ENCODE measurements around the gene WDR43. TPM values are rescaled to one million over a fixed set of nuclear protein-coding genes. Genes with fewer than 3 reads are reported as not detected.
A peak's percentile ranks its signal among the peaks of the same experiment; 100 is the strongest.

The WDR43 gene, protein sequence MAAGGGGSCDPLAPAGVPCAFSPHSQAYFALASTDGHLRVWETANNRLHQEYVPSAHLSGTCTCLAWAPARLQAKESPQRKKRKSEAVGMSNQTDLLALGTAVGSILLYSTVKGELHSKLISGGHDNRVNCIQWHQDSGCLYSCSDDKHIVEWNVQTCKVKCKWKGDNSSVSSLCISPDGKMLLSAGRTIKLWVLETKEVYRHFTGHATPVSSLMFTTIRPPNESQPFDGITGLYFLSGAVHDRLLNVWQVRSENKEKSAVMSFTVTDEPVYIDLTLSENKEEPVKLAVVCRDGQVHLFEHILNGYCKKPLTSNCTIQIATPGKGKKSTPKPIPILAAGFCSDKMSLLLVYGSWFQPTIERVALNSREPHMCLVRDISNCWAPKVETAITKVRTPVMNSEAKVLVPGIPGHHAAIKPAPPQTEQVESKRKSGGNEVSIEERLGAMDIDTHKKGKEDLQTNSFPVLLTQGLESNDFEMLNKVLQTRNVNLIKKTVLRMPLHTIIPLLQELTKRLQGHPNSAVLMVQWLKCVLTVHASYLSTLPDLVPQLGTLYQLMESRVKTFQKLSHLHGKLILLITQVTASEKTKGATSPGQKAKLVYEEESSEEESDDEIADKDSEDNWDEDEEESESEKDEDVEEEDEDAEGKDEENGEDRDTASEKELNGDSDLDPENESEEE
- total RNA-seq = 10 to 100 TPM; 76.5 to 78.7 TPM

DNA sequence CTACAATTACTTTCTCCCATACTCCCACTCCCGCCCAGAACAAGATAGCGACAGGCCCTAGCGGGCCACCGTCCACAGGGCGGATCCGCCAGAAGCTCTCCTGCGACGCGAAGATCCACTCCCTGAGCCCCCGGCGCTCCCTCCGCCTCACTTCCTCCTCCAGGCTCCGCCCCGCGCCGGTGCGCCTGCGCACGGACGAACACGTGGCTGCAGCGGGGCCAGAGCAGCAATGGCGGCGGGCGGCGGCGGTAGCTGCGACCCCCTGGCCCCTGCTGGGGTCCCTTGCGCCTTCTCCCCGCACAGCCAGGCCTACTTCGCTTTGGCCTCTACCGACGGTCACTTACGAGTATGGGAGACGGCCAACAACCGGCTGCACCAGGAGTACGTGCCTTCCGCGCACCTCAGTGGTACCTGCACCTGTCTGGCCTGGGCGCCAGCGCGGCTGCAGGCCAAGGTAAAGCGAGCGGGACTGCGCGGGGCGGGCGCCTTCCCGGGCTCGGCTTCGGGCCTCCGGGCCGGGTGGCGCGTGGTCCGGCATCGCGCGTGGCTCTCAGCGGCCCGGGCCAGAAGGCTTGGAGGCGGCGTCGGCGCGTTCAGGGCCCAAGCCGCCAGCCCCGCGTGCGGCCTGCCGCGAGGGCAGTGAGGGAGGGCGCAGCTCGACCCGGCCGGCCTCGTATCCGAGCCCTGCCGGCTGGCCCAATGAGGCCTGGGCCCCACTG lies at the start of gene WDR43:
Gene WDR43 (plus strand): TSS at position 198 of the 719 bp plus-strand sequence. CDS start 32 bp downstream, at position 230.
- Mint-ChIP-seq H3K4me1 (ENCODE audit: low read depth) (peaks cover 35% of the 10 kb centered on the region), H3K27me3 (ENCODE audit: low read depth) (no peaks in the 10 kb centered on the region), H3K27ac (peak within 1 kb of the TSS; percentile 97), H3K36me3 (ENCODE audit: low read depth) (peaks cover 12% of the 10 kb centered on the region), H3K4me3 (peak within 1 kb of the TSS; percentile 100), H3K9me3 (no peaks in the 10 kb centered on the region)
- DNase-seq = peak; percentile 97
- intact Hi-C loops (cut with micrococcal nuclease) = loop anchor here (1.0 to 5.0 kb wide), 7 partner anchors 24 to 1252 kb away; partner anchors contain the start of genes PPP1CB, TRMT61B and YPEL5
- CTCF ChIA-PET = interaction anchor here (0.7 to 1.0 kb wide), 2 partner anchors 85 to 328 kb away, joined by 3 read pairs; no protein-coding TSS in a partner anchor

DNA sequence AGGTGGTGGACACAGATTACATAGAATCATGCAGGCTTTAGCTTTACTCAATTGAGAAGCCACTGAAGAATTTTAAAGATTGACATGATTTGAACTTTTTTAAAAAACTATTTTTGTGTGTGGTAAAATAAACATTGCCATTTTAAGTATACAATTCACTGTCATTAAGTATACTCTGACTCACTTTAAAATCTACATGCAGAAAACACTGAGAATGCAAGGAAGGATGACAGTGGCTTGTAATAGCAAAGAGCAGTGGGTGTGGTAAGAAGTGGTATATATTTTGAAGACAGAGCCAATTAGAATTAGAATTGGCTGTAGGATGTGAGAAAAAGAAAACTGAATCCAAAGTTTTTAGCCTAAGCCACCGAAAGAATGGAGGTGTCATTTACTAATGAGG lies 39.3 kb upstream of the WDR43 start:
- Mint-ChIP-seq H3K27me3 (ENCODE audit: low read depth) (no peaks in the 10 kb centered on the region), H3K4me3 (no peak overlapping the region), H3K9me3 (no peaks in the 10 kb centered on the region), H3K4me1 (ENCODE audit: low read depth) (peaks cover under 1% of the 10 kb centered on the region), H3K36me3 (ENCODE audit: low read depth) (peaks cover 9% of the 10 kb centered on the region), H3K27ac (no peak overlapping the region)
- intact Hi-C loops (cut with micrococcal nuclease) = no loop called here
- no peak for DNase-seq
- CTCF ChIA-PET = no interaction called here

DNA sequence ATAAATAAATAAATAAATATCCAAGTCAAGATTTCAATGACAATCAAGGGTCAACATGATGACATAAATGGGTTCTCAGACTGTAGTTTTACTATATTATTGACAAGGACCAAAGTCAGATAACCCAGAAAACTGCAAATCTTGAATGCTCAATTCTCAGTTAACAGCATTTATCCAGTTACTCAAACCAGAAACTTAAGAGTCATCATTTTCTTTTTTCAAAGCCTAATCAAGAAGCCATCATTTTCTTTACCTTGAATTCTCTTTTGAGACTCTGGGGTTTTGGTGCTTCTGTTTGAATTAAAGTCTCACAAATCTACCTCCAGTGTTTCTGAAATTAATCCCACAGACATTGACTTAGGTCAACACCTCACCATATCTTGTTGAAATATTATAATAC lies 38.5 kb upstream of the WDR43 start:
- Mint-ChIP-seq H3K27me3 (ENCODE audit: low read depth) (no peaks in the 10 kb centered on the region), H3K4me1 (ENCODE audit: low read depth) (peaks cover 2% of the 10 kb centered on the region), H3K27ac (no peak overlapping the region), H3K36me3 (ENCODE audit: low read depth) (peaks cover 16% of the 10 kb centered on the region), H3K4me3 (no peak overlapping the region), H3K9me3 (no peaks in the 10 kb centered on the region)
- intact Hi-C loops (cut with micrococcal nuclease) = no loop called here
- no peak for DNase-seq
- CTCF ChIA-PET = no interaction called here

DNA sequence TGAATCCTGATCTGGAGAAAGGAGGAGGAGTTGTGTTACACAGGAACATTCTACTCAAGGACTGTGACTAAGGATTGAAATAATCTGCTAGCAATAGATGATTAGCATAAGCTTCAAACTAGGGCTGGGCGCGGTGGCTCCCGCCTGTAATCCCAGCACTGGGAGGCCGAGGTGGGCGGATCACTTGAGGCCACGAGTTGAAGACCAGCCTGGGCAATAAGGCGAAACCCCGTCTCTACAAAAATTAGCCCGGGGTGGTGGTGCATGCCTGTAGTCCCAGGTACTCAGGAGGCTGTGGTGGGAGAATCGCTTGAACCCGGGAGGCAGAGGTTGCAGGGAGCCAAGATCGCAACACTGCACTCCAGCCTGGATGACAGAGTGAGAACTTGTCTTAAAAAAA lies 25.9 kb upstream of the WDR43 start:
- Mint-ChIP-seq H3K36me3 (ENCODE audit: low read depth) (peaks cover 13% of the 10 kb centered on the region), H3K27ac (no peak overlapping the region)
- CTCF ChIA-PET = interaction anchor here (1.6 kb wide), 1 partner anchor 30 kb away, joined by 3 read pairs; no protein-coding TSS in a partner anchor

DNA sequence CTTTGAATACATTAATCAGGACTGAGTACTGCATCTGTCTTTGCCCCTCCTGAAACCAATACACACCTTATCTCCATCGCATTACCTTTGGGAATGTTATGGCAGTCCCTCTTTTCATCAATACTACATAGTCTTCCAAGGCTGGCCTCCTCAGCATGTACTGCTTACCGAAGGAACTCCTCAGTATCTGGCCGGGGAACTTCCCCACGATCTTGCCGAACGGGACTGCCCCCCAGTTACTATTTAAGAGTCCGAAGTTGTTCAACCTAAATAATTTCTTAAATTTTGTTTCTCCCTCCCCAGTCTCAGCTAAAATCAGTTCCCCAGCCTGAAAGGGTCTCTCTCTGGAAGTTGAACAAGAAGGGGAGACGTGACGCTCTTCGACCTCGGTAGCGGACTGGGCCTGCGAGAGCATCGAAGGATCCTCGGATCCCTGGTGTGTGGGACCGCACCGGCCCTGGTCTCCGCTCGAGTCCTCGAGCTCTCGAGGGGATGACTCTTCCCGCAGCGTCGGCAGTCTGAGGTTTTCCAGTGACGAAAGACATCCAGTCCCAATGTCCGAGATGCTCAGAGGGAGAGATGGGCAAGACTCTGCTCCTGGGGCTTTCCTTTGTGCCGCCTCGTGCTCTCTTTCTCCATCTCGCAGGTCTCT lies 24.8 kb upstream of the WDR43 start:
- H3K27ac Mint-ChIP-seq = peak overlapping the region; percentile 89
- DNase-seq = peak; percentile 23
- peaks cover 13% of the 10 kb centered on the region for H3K36me3 Mint-ChIP-seq (ENCODE audit: low read depth)

More for the DNA sequence above, 25.9 kb upstream of the WDR43 start:
- Mint-ChIP-seq H3K4me1 (ENCODE audit: low read depth) (peaks cover 42% of the 10 kb centered on the region), H3K9me3 (no peaks in the 10 kb centered on the region), H3K4me3 (peak overlapping the region; percentile 67), H3K27me3 (ENCODE audit: low read depth) (no peaks in the 10 kb centered on the region)
- no peak for DNase-seq
- intact Hi-C loops (cut with micrococcal nuclease) = no loop called here

DNA sequence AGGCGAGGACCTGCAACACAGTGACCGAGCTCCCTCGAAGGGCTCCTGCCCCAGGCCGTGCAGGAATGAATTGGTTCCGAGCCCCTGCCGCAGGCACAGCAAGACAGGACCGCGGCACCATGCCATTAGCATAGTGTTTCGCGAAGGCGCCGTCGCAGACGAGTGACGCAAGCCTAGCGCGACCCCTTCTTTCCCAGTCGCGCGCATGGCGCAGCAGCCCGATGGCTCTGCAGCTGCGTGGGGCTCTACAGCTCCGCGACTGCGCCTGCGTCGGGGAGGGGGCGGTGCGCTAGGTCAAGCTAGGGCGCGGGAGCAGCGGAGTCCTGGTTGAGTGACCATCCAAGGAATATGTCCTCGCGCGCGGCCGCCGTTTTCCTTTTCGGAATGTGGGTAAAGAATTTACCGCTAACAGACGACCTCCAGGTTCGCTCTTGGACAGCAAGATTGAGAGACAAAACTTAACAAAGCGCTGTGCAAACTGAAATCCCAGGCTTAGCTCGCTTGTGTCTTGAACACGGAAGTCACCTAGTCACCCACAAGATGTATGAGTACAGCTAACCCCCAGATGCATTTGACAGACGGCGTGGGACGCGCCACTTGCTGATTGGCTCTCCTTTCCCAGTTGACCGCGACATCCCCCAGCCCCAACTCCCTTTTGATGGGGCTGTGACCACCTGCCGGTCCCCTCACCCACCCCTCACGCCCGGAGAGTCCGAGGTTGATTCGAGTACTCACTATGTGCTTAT lies 24.1 kb upstream of the WDR43 start, which contains the start of gene TRMT61B:
Gene TRMT61B (minus strand): TSS at position 164 of the 746 bp plus-strand sequence. CDS start 32 bp downstream, at position 132.
- Mint-ChIP-seq H3K9me3 (no peaks in the 10 kb centered on the region), H3K27me3 (ENCODE audit: low read depth) (no peaks in the 10 kb centered on the region), H3K36me3 (ENCODE audit: low read depth) (peaks cover 9% of the 10 kb centered on the region), H3K4me3 (peak within 1 kb of the TSS; percentile 89), H3K27ac (peak within 1 kb of the TSS; percentile 89), H3K4me1 (ENCODE audit: low read depth) (peaks cover 31% of the 10 kb centered on the region)
- DNase-seq = peak; percentile 97
- intact Hi-C loops (cut with micrococcal nuclease) = loop anchor here (1.0 to 2.0 kb wide), 9 partner anchors 24 to 304 kb away; partner anchors contain the start of genes PPP1CB, SPDYA and WDR43
- CTCF ChIA-PET = interaction anchor here (0.6 to 1.8 kb wide), 4 partner anchors 12 to 73 kb away, joined by 3 to 7 read pairs (median 6); no protein-coding TSS in a partner anchor

More for the DNA sequence above, 24.8 kb upstream of the WDR43 start:
- H3K4me1 Mint-ChIP-seq (ENCODE audit: low read depth) = peaks cover 36% of the 10 kb centered on the region
- H3K9me3 Mint-ChIP-seq = no peaks in the 10 kb centered on the region
- no peaks in the 10 kb centered on the region for H3K27me3 Mint-ChIP-seq (ENCODE audit: low read depth)
- CTCF ChIA-PET = interaction anchor here (0.7 to 1.8 kb wide), 2 partner anchors 21 to 49 kb away, joined by 6 to 7 read pairs; no protein-coding TSS in a partner anchor
- intact Hi-C loops (cut with micrococcal nuclease) = loop anchor here (1.0 to 2.0 kb wide), 9 partner anchors 25 to 303 kb away; partner anchors contain the start of genes PPP1CB, SPDYA and WDR43
- peak overlapping the region; percentile 89 for H3K4me3 Mint-ChIP-seq

DNA sequence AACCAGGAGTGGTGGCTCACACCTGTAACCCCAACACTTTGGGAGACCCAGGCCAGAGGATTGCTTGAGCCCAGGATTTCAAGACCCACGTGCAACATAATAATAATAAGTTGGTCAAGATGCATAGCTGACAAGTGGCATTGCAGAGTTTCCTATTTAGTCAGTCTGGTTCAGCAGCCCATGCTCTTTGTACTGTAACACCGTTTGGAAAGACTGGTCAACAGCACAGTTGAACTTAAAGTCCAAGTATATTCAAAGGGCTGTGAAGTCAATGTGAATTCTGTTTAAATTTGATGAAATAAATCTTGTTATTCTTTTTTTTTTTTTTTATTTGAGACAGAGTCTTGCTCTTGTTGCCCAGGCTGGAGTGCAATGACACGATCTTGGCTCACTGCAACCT lies 22.8 kb upstream of the WDR43 start:
- no peak overlapping the region for H3K4me3 Mint-ChIP-seq
- no peaks in the 10 kb centered on the region for H3K9me3 Mint-ChIP-seq
- H3K27ac Mint-ChIP-seq = no peak overlapping the region
- H3K27me3 Mint-ChIP-seq (ENCODE audit: low read depth) = peaks cover 5% of the 10 kb centered on the region
- peaks cover 4% of the 10 kb centered on the region for H3K36me3 Mint-ChIP-seq (ENCODE audit: low read depth)
- peaks cover 21% of the 10 kb centered on the region for H3K4me1 Mint-ChIP-seq (ENCODE audit: low read depth)
- CTCF ChIA-PET = interaction anchor here (1.8 kb wide), 1 partner anchor 51 kb away, joined by 7 read pairs; no protein-coding TSS in a partner anchor
- intact Hi-C loops (cut with micrococcal nuclease) = loop anchor here (2.0 kb wide), 2 partner anchors 51 to 245 kb away; no protein-coding TSS in a partner anchor
- DNase-seq = no peak

DNA sequence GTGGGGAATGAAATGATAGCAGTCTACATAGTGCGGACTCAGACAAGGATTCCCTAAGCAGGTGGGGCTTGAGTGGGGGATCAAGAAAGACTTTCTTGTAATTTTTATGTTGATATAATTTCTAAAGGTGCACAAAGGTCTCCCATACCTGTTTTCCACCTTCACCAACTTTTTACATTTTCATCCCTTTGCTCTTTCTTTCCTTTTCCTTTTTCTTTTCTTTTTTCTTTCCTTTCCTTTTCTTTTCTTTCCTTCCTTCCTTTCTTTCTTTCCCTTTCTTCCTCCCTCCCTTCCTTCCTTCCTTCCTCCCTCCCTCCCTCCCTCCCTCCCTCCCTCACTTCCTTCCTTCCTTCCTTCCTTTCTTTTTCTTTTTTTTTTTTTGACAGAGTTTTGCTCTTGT lies 14.3 kb upstream of the WDR43 start:
- Mint-ChIP-seq H3K36me3 (ENCODE audit: low read depth) (no peaks in the 10 kb centered on the region), H3K27ac (no peak overlapping the region), H3K9me3 (no peaks in the 10 kb centered on the region), H3K4me1 (ENCODE audit: low read depth) (no peaks in the 10 kb centered on the region), H3K4me3 (no peak overlapping the region), H3K27me3 (ENCODE audit: low read depth) (peaks cover 18% of the 10 kb centered on the region)
- intact Hi-C loops (cut with micrococcal nuclease) = no loop called here
- CTCF ChIA-PET = no interaction called here
- DNase-seq = no peak

DNA sequence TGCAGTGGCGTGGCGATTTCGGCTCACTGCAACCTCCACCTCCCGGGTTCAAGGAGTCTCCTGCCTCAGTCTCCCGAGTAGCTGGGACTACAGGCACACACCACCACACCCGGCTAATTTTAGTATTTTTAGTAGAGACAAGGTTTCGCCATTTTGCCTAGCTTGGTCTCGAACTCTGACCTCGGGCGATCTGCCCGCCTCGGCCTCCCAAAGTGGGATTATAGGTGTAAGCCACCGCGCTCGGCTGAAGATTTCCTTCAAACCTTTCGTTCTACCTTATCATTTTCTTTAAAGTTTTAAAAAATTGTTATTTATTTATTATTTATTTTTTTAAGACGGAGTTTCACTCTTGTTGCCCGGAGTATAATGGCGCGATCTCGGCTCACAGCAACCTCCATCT lies 979 bp upstream of the WDR43 start:
- CTCF ChIA-PET = no interaction called here
- no peaks in the 10 kb centered on the region for H3K27me3 Mint-ChIP-seq (ENCODE audit: low read depth)
- no peaks in the 10 kb centered on the region for H3K9me3 Mint-ChIP-seq
- DNase-seq = no peak
- H3K4me3 Mint-ChIP-seq = peak overlapping the region; percentile 10
- H3K4me1 Mint-ChIP-seq (ENCODE audit: low read depth) = peaks cover 24% of the 10 kb centered on the region
- intact Hi-C loops (cut with micrococcal nuclease) = no loop called here
- H3K36me3 Mint-ChIP-seq (ENCODE audit: low read depth) = peaks cover 10% of the 10 kb centered on the region
- no peak overlapping the region for H3K27ac Mint-ChIP-seq

DNA sequence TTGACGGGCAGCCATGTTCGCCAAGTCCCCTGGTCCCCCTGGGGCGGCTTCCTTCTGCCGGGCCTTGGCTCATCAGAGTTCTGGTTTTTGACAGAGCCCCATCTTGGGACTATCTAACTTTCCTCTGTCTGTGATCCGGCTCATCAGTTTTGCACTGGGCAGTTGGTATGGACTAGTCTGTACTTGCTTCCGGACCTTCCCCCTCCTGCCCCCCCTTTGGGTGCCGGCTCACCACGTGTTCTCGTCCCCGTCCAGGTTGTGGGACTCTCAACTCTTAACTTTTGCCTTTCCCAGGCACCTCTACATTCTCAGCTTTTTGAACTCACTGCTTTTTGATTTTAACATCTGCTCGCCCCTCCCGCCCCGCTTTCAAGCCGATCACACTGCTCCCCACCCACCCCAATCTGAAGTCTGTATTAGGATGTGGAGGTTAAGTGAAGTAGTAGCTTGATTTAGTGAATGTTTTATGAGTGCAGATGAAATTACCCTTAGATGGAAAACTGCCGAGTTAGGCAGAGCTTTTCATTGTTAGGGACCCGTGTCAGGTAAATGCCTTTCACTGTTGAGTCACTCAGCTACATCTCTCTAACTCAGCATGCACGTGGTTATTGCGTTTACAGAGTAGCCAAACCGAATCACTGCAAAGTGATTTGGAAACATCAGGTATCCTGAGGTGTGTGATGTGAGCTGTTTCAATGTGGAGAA lies 874 bp downstream of the WDR43 start:
- Mint-ChIP-seq H3K27me3 (ENCODE audit: low read depth) (no peaks in the 10 kb centered on the region), H3K9me3 (no peaks in the 10 kb centered on the region), H3K27ac (peak overlapping the region; percentile 97), H3K36me3 (ENCODE audit: low read depth) (peaks cover 12% of the 10 kb centered on the region), H3K4me1 (ENCODE audit: low read depth) (peaks cover 41% of the 10 kb centered on the region), H3K4me3 (peak overlapping the region; percentile 100)
- CTCF ChIA-PET = interaction anchor here (0.6 to 1.7 kb wide), 6 partner anchors 115 to 329 kb away, joined by 3 to 4 read pairs (median 3); no protein-coding TSS in a partner anchor
- peak; percentile 42 for DNase-seq
- intact Hi-C loops (cut with micrococcal nuclease) = loop anchor here (2.0 to 5.0 kb wide), 4 partner anchors 75 to 1251 kb away; partner anchors contain the start of gene YPEL5

All from activated naive CD4-positive, alpha-beta T cell treated with anti-CD3 and anti-CD28 coated beads for 36 hours (primary cell).